ENCODE data around the gene GDF11. TPM values are rescaled to one million over a fixed set of nuclear protein-coding genes. Genes with fewer than 3 reads are reported as not detected.
"Not testable (repeated sequence)": the region's sequence is repeated elsewhere in the genome, so short reads cannot be mapped to it uniquely, and the experiment has no call there.

GDF11 gene
- total RNA-seq, 1 experiment from 2014 or later = 31.8 TPM

DNA sequence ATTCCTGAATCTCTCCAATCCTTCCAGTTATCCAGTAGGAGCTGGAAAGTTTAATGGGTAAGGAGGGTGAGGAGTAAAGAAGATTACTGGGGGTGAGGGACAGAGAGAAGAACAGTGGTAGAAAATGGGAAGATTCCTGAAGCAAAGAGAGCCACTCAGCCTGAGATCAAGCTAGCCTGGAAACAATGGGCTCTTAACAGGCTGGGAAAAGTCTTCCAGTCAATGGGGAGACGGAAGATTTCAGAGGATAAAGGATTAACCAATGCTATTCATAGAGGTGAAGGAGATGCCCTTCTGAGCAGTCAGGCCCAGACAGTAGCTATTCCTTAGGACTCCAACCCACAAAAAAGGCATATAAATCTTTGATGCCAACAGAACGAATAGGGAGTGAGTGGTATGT lies 14.8 kb downstream of the GDF11 start:
- H2BK120ac ChIP-seq (ENCODE audit: low read depth, low read length, poor library complexity, severe bottlenecking) = no peak overlapping the region
- H3K9me3 Mint-ChIP-seq = no peaks in the 10 kb centered on the region; a peak in 1 of 5 replicates
- no peak overlapping the region for H3K23ac ChIP-seq (ENCODE audit: insufficient read length, low read depth, low read length)
- H3K79me2 ChIP-seq (ENCODE audit: insufficient read depth, low read length) = no peaks in the 10 kb centered on the region
- H3K18ac ChIP-seq (ENCODE audit: insufficient read length, low read depth, low read length) = no peak overlapping the region
- no peak overlapping the region for H3K14ac ChIP-seq (ENCODE audit: insufficient read depth, low read length)
- H3K4me2 ChIP-seq (ENCODE audit: insufficient read depth, insufficient read length, low read length) = no peak overlapping the region
- no peak overlapping the region for H4K5ac ChIP-seq (ENCODE audit: insufficient read length, low read depth, low read length)
- no peaks in the 10 kb centered on the region for H3K79me1 ChIP-seq (ENCODE audit: insufficient read depth, low read depth, low read length, poor library complexity, severe bottlenecking)
- H3K4me1 Mint-ChIP-seq = peaks cover 18 to 30% of the 10 kb centered on the region in 2 experiments
- H4K8ac ChIP-seq (replicated peaks; ENCODE audit: insufficient read length, low read depth, low read length) = no peak overlapping the region
- TF ChIP-seq CTCF (conservative IDR thresholded peaks at IDR 0.05) = no peak
- no peak overlapping the region for H2BK15ac ChIP-seq (ENCODE audit: low read depth, low read length)
- H3K23me2 ChIP-seq (ENCODE audit: insufficient read length, low read depth, low read length, poor library complexity, severe bottlenecking) = no peaks in the 10 kb centered on the region
- H3K27me3 ChIP-seq (ENCODE audit: insufficient read depth, low read length) = no peaks in the 10 kb centered on the region
- no peak overlapping the region for H3T11ph ChIP-seq (ENCODE audit: low read length)
- H2BK12ac ChIP-seq (ENCODE audit: insufficient read length, low read depth, low read length) = no peak overlapping the region
- H4K20me1 ChIP-seq (ENCODE audit: control insufficient read depth, insufficient read depth, insufficient read length) = no peaks in the 10 kb centered on the region
- H4K91ac ChIP-seq (ENCODE audit: insufficient read length, low read depth, low read length) = no peak overlapping the region
- no peaks in the 10 kb centered on the region for H3K4me1 ChIP-seq (ENCODE audit: insufficient read depth, low read length)
- H3K36me3 Mint-ChIP-seq (ENCODE audit: insufficient read depth in 1 of 3, low read depth in 3 of 3) = peaks cover 38 to 74% (median 62%) of the 10 kb centered on the region in 3 experiments
- no peak for DNase-seq
- H2BK5ac ChIP-seq (ENCODE audit: insufficient read length, low read length) = no peak overlapping the region
- H2BK20ac ChIP-seq (ENCODE audit: low read depth, low read length, poor library complexity, severe bottlenecking) = no peak overlapping the region
- no peak overlapping the region for H3K56ac ChIP-seq (ENCODE audit: insufficient read length, low read depth, low read length)
- no peak overlapping the region for H3K4ac ChIP-seq (ENCODE audit: low read depth, low read length)
- H3K27me3 Mint-ChIP-seq (ENCODE audit: low read depth) = no peaks in the 10 kb centered on the region
- H3K4me3 Mint-ChIP-seq = no peak overlapping the region
- WGBS (ENCODE audit: extremely low coverage, insufficient read length, low lambda C conversion rate) = no CpG with 5 or more reads among the region's 2 CpGs
- H3K9ac ChIP-seq (ENCODE audit: extremely low read depth, insufficient read length, low read length) = no peak overlapping the region
- no peak overlapping the region for H2AFZ ChIP-seq (ENCODE audit: low read length)
- H3K9me3 ChIP-seq (ENCODE audit: control insufficient read depth, low read depth, low read length) = no peaks in the 10 kb centered on the region
- H3K27ac Mint-ChIP-seq = peak overlapping the region in 1 of 3 experiments; percentile 94; a peak in 2 of 7 replicates
- H3K27ac ChIP-seq (ENCODE audit: insufficient read length, low read depth, low read length) = no peak overlapping the region
- no peak overlapping the region for H2AK5ac ChIP-seq (ENCODE audit: insufficient read length, low read length)

DNA sequence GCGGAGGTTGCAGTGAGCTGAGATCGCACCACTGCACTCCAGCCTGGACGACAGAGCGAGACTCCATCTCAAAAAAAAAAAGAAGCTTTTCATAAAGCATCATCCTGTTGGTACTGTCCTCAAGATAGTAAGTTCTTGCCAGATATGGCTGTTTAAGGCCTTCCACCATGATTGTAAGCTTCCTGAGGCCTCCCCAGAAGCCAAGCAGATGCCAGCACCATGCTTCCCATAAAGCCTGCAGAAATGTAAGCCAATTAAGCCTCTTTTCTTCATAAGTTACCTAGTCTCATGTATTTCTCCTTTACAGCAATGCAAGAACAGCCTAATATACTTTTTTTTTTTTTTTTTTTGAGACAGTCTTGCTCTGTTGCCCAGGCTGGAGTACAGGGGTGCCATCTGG lies 15.7 kb downstream of the GDF11 start:
- not testable (repeated sequence) for H2BK15ac ChIP-seq (ENCODE audit: low read depth, low read length); H4K5ac ChIP-seq (ENCODE audit: insufficient read length, low read depth, low read length); H3K56ac ChIP-seq (ENCODE audit: insufficient read length, low read depth, low read length); H3K9me3 Mint-ChIP-seq; H2BK20ac ChIP-seq (ENCODE audit: low read depth, low read length, poor library complexity, severe bottlenecking); H3K79me2 ChIP-seq (ENCODE audit: insufficient read depth, low read length); H2BK120ac ChIP-seq (ENCODE audit: low read depth, low read length, poor library complexity, severe bottlenecking); H3K27me3 Mint-ChIP-seq (ENCODE audit: low read depth); H3K18ac ChIP-seq (ENCODE audit: insufficient read length, low read depth, low read length); H3K4ac ChIP-seq (ENCODE audit: low read depth, low read length); H3K27ac Mint-ChIP-seq; H2AFZ ChIP-seq (ENCODE audit: low read length); H3K23ac ChIP-seq (ENCODE audit: insufficient read length, low read depth, low read length); H4K91ac ChIP-seq (ENCODE audit: insufficient read length, low read depth, low read length); H4K20me1 ChIP-seq (ENCODE audit: control insufficient read depth, insufficient read depth, insufficient read length); H3K4me1 ChIP-seq (ENCODE audit: insufficient read depth, low read length); H2BK12ac ChIP-seq (ENCODE audit: insufficient read length, low read depth, low read length); H3K79me1 ChIP-seq (ENCODE audit: insufficient read depth, low read depth, low read length, poor library complexity, severe bottlenecking); H2BK5ac ChIP-seq (ENCODE audit: insufficient read length, low read length); H4K8ac ChIP-seq (replicated peaks; ENCODE audit: insufficient read length, low read depth, low read length); H3K4me3 Mint-ChIP-seq; H3K4me2 ChIP-seq (ENCODE audit: insufficient read depth, insufficient read length, low read length); DNase-seq; H3K27ac ChIP-seq (ENCODE audit: insufficient read length, low read depth, low read length); H3T11ph ChIP-seq (ENCODE audit: low read length); H3K14ac ChIP-seq (ENCODE audit: insufficient read depth, low read length); H3K23me2 ChIP-seq (ENCODE audit: insufficient read length, low read depth, low read length, poor library complexity, severe bottlenecking); H2AK5ac ChIP-seq (ENCODE audit: insufficient read length, low read length); H3K9ac ChIP-seq (ENCODE audit: extremely low read depth, insufficient read length, low read length); H3K9me3 ChIP-seq (ENCODE audit: control insufficient read depth, low read depth, low read length); H3K27me3 ChIP-seq (ENCODE audit: insufficient read depth, low read length)
- peaks cover 18 to 30% of the 10 kb centered on the region in 2 experiments for H3K4me1 Mint-ChIP-seq
- no CpG with 5 or more reads among the region's 4 CpGs for WGBS (ENCODE audit: extremely low coverage, insufficient read length, low lambda C conversion rate)
- peaks cover 36 to 74% (median 56%) of the 10 kb centered on the region in 3 experiments for H3K36me3 Mint-ChIP-seq (ENCODE audit: insufficient read depth in 1 of 3, low read depth in 3 of 3)
